ENCODE data around the gene GLB1L.

- TF ChIP-seq EZH2 (IDR thresholded peaks at IDR 0.05), result no peak
- peak; percentile 18; the same call in 1 of the 2 replicates for TF ChIP-seq POLR2AphosphoS5 (IDR thresholded peaks at IDR 0.05; ENCODE audit: borderline replicate concordance, low read depth, low read length)
- no peak for TF ChIP-seq FOXP2 (optimal IDR thresholded peaks at IDR 0.05; ENCODE audit: control extremely low read depth, extremely low read length, insufficient read depth)
Observed at GRCh38 chr2:219207884-219208740, 37.1 kb downstream of the GLB1L start.
